Epithelial cell of umbilical artery (primary cell): ENCODE measurements around the gene ARHGAP9. TPM values are rescaled to one million over a fixed set of nuclear protein-coding genes. Genes with fewer than 3 reads are reported as not detected.

Source experiments
- total RNA-seq: library from RNA; depleted of rRNA; stranded (reverse); fragments of >200 nt; gene quantifications from 2 replicates; pipeline ENCODE4 v1.2.3, GENCODE V29; 2014

Gene ARHGAP9
- not detected in 2 replicates for total RNA-seq

DNA sequence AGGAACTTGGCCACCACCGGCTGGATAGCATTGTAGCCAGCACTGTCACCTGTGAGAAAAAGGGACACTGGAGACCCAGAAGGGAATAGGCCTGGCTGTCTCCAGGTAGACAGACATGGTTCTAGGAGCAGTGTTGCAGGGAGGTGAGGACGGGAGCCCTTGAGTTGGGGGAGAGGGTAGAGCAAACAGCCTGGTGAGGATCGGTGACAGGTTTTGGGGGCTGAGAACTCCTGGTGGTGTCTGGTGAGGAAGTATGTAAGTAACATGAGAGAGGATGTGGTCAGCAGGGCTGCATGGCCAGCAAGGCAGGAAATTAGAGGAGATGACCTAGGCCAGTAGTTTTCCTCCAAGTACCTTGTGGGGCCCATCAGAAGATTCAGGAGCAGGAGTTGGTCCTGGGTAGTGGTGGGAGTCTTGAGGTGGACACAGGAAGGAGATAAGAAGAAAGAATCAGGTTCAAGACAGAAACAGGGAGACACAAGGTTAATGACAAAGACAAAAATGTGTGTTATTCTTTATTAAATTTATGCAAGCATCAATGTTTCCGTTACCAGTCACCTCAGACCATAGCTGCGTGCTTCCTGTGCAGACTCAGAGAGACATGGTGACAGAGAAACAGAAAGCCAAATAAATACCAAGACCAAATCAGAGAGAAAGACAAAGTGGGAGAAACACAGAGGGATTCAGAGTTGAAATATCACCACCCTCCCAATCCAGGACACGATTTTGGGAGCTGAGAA lies at the start of gene ARHGAP9:
Gene ARHGAP9 (minus strand): TSS at position 491 of the 740 bp plus-strand sequence. CDS start 460 bp downstream, at position 31.

GRCh38 chr12:57522011-57522886 lies 42.6 kb upstream of the ARHGAP9 start, which contains the start of gene MBD6:
TSS of gene MBD6 (plus strand) at chr12:57522824. CDS start at chr12:57524304, 1,480 bp downstream.

DNA sequence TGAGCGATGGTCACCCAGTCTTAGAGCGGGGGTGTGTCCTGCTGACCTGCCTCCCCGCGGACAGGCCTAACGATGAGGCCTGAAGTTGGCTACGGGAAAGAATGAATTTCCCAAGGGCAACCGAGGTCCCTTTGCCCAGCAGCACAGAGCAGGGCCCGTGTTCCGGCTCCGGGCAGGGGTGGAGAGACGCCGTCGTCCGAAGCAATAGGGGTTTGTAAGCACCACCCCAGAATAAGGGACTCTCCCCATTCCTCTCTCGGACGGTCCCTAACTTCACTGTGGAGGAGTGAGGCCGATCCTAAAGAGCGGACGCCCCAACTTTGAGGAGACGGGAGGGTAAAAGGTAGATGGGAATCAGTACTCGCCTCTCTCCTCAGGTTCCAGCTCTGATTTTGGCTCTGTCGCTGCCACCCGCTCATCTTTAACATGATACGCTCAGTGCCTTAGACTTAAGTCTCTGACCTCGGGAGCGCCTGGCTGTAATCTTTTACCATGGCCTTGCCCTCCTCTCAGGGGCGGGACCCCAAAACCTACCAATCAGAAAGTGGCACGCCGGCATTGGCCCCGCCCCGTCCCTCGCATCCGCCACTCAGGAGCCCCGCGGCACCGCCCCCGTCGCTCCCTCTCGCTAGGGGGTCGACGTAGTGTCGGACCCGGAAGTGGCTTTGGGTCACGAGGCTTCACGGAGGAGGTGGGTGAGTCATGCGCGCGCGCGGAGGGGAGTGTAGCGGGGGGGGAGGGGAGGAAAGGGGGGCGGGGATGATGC lies 40.6 kb upstream of the ARHGAP9 start, which contains the start of gene DDIT3:
Gene DDIT3 (minus strand): TSS at position 462 of the 766 bp plus-strand sequence. CDS start 3,108 bp downstream, outside the sequence.

GRCh38 chr12:57487597-57488401 lies 8.1 kb upstream of the ARHGAP9 start, which contains the start of gene MARS1:
TSS of gene MARS1 (plus strand) at chr12:57488068. CDS start at chr12:57488091, 23 bp downstream.

DNA sequence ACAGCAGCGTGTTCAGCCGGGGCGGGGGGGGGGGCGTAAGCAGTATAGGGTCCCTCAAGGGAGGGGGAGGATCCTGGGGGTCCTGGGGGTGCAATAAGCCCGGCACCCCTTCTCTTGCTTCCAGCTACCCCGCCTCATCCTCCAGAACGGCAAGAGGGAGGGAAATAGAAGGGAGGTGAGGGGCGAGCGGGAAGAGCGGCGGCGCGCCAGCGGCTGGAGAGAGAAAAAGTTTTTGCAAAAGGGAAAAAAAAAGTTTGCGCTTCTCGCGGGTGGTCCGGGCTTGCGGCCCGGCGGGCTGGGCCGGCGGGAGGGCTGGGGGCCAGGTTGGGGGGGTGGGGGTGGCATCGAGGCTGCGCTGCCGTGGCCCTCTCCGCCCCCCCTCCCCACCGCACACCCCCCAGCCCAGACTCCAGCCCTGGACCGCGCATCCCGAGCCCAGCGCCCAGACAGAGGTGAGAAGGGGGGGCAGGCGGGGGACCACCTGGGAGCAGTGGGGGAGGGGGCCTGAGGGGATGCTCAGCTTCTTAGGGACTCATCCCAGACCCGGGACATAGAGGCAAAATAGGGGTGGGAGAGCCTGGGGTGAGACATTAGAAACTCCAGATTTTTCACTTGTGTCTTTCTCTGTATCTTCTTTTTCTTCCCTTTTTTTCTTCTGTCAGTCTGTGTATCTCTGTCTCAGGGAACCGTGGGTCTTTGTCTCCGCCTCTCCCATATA lies 19.8 kb downstream of the ARHGAP9 start, which contains the start of gene GLI1:
Gene GLI1 (plus strand): TSS at position 36 of the 718 bp plus-strand sequence. CDS start 3,907 bp downstream, outside the sequence.

GRCh38 chr12:57454566-57455373 lies 24.9 kb downstream of the ARHGAP9 start, which contains the start of gene INHBE:
TSS of gene INHBE (plus strand) at chr12:57455307. CDS start at chr12:57455537, 230 bp downstream.

GRCh38 chr12:57434517-57435223 lies 45.0 kb downstream of the ARHGAP9 start, which contains the start of gene INHBC:
TSS of gene INHBC (plus strand) at chr12:57434784. CDS start at chr12:57434887, 103 bp downstream.

GRCh38 chr12:57430931-57431566 lies 48.6 kb downstream of the ARHGAP9 start, which contains the start of gene R3HDM2:
TSS of gene R3HDM2 (minus strand) at chr12:57431043. CDS start at chr12:57310428, 120,615 bp downstream.

Other genes starting within 250 kb of the ARHGAP9 start
- gene STAC3, start 228.7 kb downstream of the ARHGAP9 start, total RNA-seq, result 0.30 and 0.32 TPM in 2 replicates
- 4.9 and 5.3 TPM in 2 replicates for gene R3HDM2, start 48.8 kb downstream of the ARHGAP9 start, total RNA-seq
- not detected in 2 replicates for gene INHBC, start 45.1 kb downstream of the ARHGAP9 start, total RNA-seq
- gene INHBE, start 24.6 kb downstream of the ARHGAP9 start, total RNA-seq, result 0.15 TPM in 1 of 2 replicates, not detected in the other
- not detected in 2 replicates for gene GLI1, start 20.1 kb downstream of the ARHGAP9 start, total RNA-seq
- gene MARS1, start 8.2 kb upstream of the ARHGAP9 start, total RNA-seq, result 126 and 161 TPM in 2 replicates
- 7.5 and 11.2 TPM in 2 replicates for gene DDIT3, start 40.6 kb upstream of the ARHGAP9 start, total RNA-seq
- gene MBD6, start 43.0 kb upstream of the ARHGAP9 start, total RNA-seq, result 2.3 and 3.6 TPM in 2 replicates
- 79.2 and 91.9 TPM in 2 replicates for gene DCTN2, start 67.3 kb upstream of the ARHGAP9 start, total RNA-seq
- under 0.01 TPM in 1 of 2 replicates, not detected in the other for gene KIF5A, start 70.2 kb upstream of the ARHGAP9 start, total RNA-seq
- gene PIP4K2C, start 111.3 kb upstream of the ARHGAP9 start, total RNA-seq, result 5.5 and 17.3 TPM in 2 replicates
- 8.1 and 9.3 TPM in 2 replicates for gene DTX3, start 125.0 kb upstream of the ARHGAP9 start, total RNA-seq
- 3.8 and 8.1 TPM in 2 replicates for gene ARHGEF25, start 131.6 kb upstream of the ARHGAP9 start, total RNA-seq
- 0.65 TPM in 1 of 2 replicates, not detected in the other for gene B4GALNT1, start 153.3 kb upstream of the ARHGAP9 start, total RNA-seq
- gene OS9, start 214.3 kb upstream of the ARHGAP9 start, total RNA-seq, result 222 and 327 TPM in 2 replicates